HG03103 (cell line): ENCODE measurements around the gene NIPBL.
A peak's percentile ranks its signal among the peaks of the same experiment; 100 is the strongest.
"Not testable (repeated sequence)": the region's sequence is repeated elsewhere in the genome, so short reads cannot be mapped to it uniquely, and the experiment has no call there.

ENCODE experiments used
- ATAC-seq: cut with Tn5 transposase; IDR thresholded peaks from one replicate; pipeline ENCODE4 v1.9.1; 2021; ENCODE audit warnings: low read depth; ENCODE audit not compliant: unreplicated experiment

Gene NIPBL, protein sequence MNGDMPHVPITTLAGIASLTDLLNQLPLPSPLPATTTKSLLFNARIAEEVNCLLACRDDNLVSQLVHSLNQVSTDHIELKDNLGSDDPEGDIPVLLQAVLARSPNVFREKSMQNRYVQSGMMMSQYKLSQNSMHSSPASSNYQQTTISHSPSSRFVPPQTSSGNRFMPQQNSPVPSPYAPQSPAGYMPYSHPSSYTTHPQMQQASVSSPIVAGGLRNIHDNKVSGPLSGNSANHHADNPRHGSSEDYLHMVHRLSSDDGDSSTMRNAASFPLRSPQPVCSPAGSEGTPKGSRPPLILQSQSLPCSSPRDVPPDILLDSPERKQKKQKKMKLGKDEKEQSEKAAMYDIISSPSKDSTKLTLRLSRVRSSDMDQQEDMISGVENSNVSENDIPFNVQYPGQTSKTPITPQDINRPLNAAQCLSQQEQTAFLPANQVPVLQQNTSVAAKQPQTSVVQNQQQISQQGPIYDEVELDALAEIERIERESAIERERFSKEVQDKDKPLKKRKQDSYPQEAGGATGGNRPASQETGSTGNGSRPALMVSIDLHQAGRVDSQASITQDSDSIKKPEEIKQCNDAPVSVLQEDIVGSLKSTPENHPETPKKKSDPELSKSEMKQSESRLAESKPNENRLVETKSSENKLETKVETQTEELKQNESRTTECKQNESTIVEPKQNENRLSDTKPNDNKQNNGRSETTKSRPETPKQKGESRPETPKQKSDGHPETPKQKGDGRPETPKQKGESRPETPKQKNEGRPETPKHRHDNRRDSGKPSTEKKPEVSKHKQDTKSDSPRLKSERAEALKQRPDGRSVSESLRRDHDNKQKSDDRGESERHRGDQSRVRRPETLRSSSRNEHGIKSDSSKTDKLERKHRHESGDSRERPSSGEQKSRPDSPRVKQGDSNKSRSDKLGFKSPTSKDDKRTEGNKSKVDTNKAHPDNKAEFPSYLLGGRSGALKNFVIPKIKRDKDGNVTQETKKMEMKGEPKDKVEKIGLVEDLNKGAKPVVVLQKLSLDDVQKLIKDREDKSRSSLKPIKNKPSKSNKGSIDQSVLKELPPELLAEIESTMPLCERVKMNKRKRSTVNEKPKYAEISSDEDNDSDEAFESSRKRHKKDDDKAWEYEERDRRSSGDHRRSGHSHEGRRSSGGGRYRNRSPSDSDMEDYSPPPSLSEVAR (N-terminal part only)

DNA sequence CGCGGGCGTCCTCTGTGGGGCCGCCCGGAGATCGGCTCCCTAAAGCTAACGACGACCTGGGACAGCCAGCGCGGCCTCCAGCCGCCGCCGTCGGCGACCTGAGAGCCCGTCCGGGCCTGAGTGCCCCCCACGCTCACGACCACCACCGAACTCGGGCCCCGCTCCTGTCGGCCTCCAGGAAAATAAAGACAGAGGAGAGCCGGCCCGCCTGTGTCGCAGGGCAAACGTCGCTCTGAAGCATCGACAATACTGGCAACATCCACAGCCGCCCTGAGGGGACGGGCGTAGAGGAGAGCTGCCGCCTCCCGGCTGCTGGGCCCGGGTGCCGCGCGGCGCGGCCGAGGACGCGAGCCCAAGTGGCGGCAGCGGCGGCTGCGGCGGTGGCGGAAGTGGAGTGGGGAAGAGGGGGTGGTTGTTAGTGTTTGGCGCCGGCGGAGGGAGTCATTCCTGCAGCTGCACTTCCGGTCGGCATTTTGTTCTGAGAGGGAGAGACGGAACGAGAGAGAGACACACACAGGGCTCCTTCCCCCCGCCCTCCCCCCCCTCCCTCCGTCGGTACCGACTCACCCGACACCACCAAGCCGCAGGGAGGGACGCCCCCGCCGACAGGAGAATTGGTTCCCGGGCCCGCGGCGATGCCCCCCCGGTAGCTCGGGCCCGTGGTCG lies at the start of gene NIPBL:
Gene NIPBL, plus strand, starts transcription at position 471 of the 666 bp plus-strand sequence. CDS start 76,928 bp downstream, outside the sequence.
- peak; percentile 47 for ATAC-seq

DNA sequence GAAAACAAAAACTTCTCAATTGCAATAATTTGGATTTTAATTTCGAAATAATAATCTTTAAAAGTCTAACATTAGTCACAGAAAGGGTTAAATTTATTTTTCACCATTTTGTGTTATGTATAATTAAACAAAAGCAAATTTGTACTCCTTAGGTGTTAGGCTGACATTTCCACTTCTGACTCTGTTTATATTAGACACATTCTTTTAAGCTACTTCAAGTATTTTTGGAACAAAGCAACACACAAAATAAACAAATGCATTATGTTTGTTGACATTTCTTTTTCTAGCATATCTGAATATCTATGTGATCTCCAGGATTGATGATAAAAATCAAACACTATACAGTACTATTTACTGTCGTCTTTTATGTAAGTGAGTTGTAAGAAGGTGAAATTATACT lies 44.3 kb upstream of the NIPBL start:
- ATAC-seq: no peak

DNA sequence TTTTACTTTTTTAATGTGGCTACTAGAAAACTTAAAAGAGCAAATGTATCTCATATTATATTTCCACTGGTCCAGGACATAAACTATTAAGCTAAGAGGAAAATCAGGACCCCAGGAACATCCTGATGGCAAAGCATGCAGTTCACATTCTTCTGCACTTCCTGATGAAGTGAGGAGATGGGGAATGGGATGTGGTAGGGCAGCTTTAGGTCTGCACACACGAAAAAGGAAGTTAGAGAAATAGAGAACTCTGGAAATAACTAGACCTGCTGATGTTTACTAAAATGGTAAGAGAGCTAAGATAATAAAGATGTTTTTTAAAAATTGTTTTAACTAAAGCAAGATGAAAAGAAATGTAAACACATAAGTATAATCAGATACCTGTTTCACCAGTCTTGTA lies 39.7 kb upstream of the NIPBL start:
- ATAC-seq: no peak

DNA sequence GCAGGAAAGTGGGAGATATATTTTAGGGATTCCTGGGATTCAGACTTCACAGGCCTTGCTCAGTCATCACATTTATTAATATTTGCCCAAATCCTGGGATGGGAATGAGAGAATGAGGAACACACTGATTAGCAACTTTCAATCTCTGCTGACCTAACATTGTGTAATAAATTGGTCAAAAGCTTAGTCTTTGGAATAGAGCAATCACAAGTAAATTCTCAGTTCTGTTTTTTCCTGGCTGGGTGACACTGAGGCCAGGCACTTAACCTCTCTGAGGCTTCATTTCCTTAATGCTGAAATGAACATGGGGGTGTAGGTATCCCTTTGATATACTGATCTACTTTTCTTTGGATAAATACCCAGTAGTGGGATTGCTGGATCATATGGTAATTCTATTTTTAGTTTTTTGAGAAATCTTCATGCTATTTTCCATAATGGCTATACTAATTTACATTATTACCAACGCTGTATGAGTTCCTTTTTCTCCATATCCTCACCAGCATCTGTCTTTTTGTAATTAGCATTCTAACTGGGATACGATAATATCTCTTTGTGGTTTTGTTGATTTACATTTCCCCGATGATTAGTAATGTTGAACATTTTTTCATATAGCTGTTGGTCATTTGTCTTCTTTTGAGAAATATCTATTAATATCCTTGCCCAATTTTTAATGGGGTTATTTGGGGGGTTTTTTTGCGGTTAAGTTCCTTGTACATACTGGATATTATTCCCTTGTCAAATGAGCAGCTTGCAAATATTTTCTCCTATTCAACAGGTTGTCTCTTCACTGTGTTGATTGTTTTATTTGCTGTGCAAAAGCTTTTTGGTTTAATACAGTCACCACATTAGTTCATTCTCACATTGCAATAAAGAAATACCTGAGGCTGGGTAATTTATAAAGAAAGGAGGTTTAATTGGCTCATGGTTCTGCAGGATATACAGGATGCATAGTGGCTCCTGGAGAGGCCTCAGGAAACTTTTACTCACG lies 36.8 kb upstream of the NIPBL start:
- no peak for ATAC-seq

DNA sequence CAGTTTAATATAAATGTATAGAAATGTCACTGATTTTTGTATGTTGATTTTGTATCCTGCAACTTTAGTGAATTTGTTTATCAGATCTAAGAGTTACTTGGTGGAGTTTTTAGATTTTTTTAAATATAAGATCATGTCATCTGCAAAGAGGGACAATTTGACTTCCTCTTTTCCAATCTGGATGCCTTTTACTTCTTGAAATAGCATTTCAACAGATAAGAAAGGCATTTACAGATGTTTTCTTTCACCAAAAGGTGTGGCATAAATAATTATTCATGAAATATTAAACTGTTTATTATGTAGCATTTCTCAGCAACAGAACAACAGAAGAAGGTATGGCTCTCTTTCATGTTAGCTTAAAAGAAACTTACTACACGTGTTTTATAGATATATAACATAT lies 34.9 kb upstream of the NIPBL start:
- no peak for ATAC-seq

DNA sequence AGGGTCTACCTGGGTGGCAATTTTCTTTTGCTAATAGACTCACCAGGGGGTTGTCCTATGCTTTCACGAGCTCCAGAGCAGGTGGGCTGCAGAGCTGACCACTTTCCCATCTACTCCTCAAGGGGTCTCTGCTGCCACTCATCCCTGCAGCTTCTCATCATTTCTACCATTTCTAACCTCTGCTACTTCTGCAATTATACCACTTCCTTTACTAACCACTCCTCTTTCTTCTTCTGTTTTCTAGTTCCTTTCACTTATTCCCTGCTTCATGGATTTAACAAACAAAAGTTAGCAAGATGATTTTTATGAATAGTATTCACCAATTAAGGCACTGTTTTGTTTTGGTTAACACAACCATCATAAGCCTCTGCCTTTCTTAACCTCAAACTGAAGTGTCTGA lies 34.5 kb upstream of the NIPBL start:
- ATAC-seq: no peak

DNA sequence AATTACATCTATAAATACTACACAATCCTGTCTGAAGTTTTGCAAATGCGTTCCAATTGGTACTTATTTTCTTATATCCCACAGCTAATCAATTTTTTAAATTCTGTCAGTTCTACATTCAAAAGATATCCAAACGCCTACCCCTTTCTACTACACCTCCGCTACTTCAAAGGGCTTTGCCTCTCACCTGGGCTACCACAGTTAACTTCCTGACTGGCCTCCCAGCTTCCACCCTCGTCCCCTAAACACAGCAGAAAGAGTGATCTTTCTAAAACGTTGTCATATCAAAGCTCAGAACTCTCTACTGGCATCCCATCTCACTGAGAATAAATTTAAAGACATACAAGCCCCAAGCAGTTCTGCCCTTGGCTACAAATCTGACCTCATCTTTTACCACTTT lies 32.3 kb upstream of the NIPBL start:
- ATAC-seq: no peak

DNA sequence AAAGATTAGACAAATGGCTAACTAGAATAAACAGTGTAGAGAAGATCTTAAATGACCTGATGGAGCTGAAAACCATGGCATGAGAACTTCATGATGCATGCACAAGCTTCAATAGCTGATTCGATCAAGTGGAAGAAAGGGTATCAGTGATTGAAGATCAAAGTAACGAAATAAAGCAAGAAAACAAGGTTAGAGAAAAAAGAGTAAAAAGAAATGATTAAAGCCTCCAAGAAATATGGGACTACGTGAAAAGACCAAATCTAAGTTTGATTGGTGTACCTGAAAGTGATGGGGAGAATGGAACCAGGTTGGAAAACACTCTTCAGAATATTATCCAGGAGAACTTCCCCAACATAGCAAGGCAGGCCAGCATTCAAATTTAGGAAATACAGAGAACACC lies 28.0 kb upstream of the NIPBL start:
- not testable (repeated sequence) for ATAC-seq

DNA sequence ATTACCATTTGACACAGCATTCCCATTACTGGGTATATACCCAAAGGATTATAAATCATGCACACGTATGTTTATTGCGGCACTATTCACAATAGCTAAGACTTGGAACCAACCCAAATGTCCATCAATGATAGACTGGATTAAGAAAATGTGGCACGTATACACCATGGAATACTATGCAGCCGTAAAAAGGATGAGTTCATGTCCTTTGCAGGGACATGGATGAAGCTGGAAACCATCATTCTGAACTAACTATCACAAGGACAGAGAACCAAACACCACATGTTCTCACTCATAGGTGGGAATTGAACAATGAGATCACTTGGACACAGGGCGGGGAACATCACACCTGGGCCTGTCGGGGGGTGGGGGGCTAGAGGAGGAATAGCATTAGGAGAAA lies 23.7 kb upstream of the NIPBL start:
- not testable (repeated sequence) for ATAC-seq

DNA sequence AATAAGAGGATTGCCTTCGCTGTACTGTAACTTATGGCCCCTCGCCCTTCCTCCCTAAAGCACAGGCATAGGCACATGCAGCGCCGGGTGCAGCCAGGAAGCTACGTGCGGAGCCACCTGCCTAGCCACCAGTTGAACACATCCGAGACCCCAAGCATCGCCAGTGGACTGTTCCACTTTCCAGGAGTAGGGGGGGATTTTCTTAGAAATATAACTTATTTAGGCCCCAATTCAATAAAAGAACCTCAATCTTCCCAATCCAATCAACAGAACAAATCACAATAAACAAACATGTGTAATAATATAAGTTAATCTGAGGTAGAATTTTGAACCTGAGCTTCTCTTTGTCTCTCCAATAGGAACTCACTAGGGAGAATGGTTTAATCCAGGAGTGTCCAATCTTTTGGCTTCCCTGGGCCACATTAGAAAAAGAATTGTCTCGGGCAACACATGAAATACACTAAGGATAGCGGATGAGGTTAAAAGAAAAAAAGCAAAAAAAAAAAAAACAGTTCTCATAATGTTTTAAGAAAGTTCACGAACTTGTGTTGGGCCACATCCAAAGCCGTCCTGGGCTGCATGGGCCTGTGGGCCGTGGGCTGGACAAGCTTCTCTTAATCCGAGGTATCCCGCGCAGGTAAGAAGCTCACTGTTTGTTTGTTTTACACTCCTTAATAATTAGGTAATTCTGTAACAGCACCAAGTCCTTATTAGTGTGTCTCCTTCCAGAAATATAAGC lies 22.0 kb upstream of the NIPBL start:
- ATAC-seq: no peak

DNA sequence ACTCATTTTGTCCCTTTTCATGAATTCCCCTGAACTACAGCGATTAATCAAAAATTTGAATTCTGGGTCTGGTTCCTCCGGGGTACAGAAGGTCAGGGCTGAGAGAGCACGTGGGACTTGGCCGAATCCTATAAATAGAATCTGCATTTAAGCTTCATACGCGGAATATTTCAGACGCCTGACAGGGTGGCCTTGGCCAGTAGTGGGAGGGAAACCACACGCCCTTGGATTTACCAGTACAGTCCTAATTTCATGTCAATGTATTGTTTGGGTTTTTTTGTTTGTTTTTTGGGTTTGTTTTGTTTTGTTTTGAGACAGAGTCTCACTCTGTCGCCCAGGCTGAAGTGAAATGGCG lies 21.5 kb upstream of the NIPBL start:
- ATAC-seq: no peak

DNA sequence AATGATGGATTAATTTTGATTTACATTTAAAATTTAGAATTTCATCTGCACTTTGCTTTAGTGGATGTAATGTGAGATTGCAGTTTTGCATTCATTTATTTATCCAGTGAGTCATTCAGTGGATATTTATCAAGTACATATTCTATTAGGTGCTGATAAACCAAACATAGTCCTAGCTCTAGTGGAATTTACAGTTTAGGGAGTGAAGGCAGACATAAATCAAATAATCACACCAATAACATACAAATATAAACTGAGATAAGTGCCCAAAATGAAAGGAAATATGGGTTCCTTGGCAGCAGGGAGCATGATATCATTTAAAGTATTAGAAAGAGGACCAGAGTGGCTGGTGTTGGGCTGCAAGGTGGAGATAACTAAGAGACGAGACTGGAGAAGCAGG lies 14.7 kb upstream of the NIPBL start:
- no peak for ATAC-seq

DNA sequence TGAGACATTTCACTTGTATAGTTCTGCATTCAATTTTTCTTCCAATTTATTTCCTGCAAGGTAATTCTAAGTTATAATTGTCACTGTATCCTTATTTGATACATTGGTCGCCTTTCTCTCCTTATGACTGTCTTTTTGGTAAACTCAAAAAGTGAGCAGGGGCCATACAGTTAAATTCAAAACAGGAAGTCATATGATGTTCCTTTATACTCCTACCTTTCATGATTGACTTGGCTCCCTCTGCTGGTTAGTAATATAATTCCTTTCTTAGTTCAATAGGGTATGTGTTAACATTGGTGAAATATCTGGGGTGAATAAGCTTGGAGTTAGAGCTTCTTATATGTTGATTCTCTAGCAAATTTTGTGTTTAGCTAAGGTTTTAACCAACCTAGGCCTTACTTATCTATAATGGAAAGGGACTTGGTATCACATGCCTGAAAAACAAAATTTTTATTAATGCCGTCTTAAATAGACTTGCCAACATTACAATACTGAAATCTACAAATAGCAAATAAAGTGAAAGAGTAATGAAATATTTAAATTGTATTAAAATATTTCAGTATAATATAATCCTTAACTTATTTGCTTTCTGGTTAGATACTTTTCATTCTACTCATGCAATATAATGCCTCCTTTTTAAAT lies 6.0 kb upstream of the NIPBL start:
- peak; percentile 88 for ATAC-seq

DNA sequence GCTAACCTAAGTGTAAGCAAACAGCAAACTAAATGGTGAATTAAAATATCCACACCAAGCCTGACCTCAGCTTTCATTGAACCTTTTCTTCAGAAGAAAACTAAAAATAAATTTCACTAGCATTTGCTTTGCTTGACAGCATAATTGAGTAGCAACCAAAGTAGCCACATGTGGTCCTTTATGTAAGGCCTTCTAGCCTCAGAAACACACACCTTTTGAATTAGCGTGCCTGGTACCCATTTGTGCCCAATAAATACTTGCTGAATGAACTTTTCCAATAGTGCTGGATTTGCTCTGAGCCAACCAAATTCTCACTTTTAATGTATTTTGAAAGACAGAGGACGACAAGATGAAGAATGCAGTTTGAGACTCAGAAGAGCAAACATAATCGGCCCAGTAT lies 2.1 kb upstream of the NIPBL start:
- no peak for ATAC-seq

DNA sequence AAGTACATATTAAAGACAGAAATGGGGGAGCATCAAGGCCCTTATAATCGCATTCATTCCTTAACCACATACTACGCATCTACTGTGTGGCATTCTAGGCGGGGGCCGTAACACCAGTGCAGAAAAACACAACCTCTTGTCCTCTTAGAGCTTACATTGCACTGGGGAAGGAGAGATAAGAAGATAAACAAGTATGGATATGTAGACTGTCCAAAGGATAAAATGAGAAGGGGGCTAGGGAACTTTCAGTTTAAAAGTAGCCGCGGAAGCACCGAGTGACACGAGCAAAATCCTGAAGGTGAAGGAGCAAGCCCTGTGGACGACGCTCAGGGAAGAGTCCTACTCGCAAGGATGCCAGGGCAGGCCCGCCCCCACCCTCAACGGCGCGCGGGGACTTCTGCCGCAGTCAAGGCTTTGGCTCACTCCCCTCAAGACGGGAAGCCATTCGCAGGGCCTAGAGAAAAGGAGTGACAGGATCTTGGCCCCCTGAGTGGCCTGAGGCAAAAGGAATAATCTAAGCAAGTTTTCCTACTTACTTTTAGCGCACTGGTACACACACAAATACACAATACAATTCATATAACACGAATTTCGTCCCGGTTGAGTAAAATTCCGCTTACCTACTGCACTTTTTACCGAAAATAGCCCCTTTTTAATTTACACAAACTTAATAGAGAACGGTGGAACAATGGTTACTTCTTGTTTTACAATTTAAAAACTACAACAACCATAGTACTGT lies 1.3 kb upstream of the NIPBL start:
- no peak for ATAC-seq

DNA sequence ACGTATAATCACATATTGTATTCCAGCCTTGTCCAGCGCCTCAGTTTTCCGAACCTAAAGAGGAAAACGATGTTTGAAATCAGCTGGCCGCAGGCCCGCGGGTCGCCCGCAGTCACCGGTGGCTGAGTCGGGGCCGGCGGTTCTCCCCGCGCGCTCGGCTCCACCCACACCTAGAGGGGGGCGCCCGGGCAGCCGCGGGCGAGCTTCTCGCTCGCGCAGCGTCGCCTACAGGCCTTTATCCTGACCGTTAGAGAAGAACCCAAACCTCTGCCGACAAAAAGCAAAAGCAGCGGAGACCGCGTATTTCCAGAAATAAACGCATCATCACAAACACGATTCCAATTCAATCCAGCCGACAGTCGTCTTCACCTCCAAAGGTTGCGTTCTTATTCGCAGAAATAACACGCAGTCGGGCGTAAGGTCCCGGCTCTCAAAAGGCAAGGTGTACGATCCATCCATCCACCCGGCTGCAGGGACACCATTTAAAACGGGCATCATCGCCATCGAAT lies 725 bp upstream of the NIPBL start:
- ATAC-seq: peak; percentile 58

DNA sequence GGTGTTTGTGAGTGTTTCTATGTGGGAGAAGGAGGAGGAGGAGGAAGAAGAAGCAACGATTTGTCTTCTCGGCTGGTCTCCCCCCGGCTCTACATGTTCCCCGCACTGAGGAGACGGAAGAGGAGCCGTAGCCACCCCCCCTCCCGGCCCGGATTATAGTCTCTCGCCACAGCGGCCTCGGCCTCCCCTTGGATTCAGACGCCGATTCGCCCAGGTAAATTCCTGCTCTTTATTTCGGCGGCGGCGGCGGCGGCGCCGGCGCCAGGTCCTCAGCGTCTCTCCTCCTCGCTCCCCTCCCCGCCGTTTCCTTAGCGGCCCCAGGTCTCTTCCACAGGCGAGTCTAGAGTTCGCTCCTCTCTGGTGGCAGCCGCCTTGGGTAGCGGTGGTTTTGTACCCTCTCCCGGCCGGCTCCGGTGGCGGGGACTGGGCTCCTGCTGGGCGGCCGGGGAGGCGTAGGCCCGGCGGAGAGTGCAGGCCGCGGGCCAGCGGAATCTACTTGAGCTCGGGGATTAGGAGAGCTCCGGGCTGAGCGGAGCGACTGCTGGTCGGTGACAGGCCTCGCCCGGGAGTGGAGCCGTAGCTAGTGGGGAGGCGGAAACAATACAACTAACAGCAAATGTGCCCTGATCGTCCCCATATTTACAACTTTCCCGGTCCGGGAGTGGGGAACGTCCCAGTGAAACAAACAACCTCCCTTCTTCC lies 547 bp downstream of the NIPBL start:
- peak; percentile 1 for ATAC-seq
